ENCODE results near the gene GSG1L.

The GSG1L gene

GRCh38 chr16:27962197-27962596, 101.3 kb downstream of the GSG1L start:
- no peak overlapping the region for H4K8ac ChIP-seq (ENCODE audit: low read length)
- DNase-seq: no peak
- no peak overlapping the region for H4K91ac ChIP-seq (ENCODE audit: low read length)
- H2BK5ac ChIP-seq (ENCODE audit: low read depth, low read length, poor library complexity, severe bottlenecking): no peak overlapping the region
- H3K79me1 ChIP-seq (replicated peaks; ENCODE audit: low read length, poor library complexity, severe bottlenecking): no peaks in the 10 kb centered on the region
- no peak overlapping the region for H3K27ac ChIP-seq (ENCODE audit: low read length, poor library complexity, severe bottlenecking)
- H3K4ac ChIP-seq (ENCODE audit: low read depth in 1 of 2, low read length in 2 of 2): no peak overlapping the region
- H2BK12ac ChIP-seq (ENCODE audit: low read length in 2 of 2): no peak overlapping the region
- peaks cover 11% of the 10 kb centered on the region for H3K9me3 ChIP-seq (ENCODE audit: control insufficient read depth, low read length)
- no peak overlapping the region for H2BK120ac ChIP-seq (ENCODE audit: low read depth, low read length)
- no peak overlapping the region for H3K4me3 ChIP-seq (ENCODE audit: insufficient read depth in 1 of 2, low read depth in 1 of 2, low read length in 2 of 2)
- H3K36me3 ChIP-seq (ENCODE audit: control insufficient read depth in 1 of 2, insufficient read depth in 2 of 2, low read depth in 1 of 2, low read length in 2 of 2): no peaks in the 10 kb centered on the region
- no peak overlapping the region for H3K23ac ChIP-seq (ENCODE audit: low read length in 2 of 2)
- peaks cover 13 to 25% of the 10 kb centered on the region in 2 experiments for H3K27me3 ChIP-seq (ENCODE audit: control insufficient read depth in 1 of 2, insufficient read depth in 1 of 2, low read length in 2 of 2)
- H3K18ac ChIP-seq (ENCODE audit: low read depth in 1 of 2, low read length in 2 of 2): no peak overlapping the region
- H2AFZ ChIP-seq (ENCODE audit: low read depth, low read length): no peak overlapping the region
- no peak overlapping the region for H3K14ac ChIP-seq (ENCODE audit: low read length in 2 of 2)
- no peak overlapping the region for H3K9ac ChIP-seq (ENCODE audit: low read length)
- no peaks in the 10 kb centered on the region for H3K4me1 ChIP-seq (ENCODE audit: control insufficient read depth, insufficient read depth, low read depth, low read length)
- H2BK15ac ChIP-seq (ENCODE audit: low read depth, poor library complexity, severe bottlenecking): no peak overlapping the region
- no peak overlapping the region for H3K4me2 ChIP-seq (ENCODE audit: low read length, poor library complexity, severe bottlenecking)
- no peak overlapping the region for H2AK5ac ChIP-seq (ENCODE audit: low read length, severe bottlenecking)

DNA sequence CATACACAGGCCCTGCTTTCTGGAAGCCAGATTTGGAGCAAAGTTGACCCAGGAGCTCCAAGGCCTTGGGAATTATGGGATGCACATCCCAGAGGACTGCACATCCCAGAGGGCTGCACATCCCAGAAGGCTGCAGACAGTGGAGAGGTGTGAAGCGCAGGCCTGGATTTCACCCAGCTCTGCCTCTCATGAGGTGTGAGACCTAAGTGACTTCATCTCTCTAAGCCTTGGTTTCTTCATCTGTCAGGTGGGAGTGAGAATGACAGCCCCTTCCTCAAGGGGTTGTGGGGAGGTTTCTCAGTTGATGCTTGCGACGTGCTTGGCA, 102.3 kb downstream of the GSG1L start:
- Histone ChIP-seq H4K8ac (ENCODE audit: low read length) (no peak overlapping the region), H2BK15ac (ENCODE audit: low read depth, poor library complexity, severe bottlenecking) (no peak overlapping the region), H2BK120ac (ENCODE audit: low read depth, low read length) (no peak overlapping the region), H3K9ac (ENCODE audit: low read length) (no peak overlapping the region), H3K18ac (ENCODE audit: low read depth in 1 of 2, low read length in 2 of 2) (no peak overlapping the region), H2BK12ac (ENCODE audit: low read length in 2 of 2) (no peak overlapping the region), H3K27ac (ENCODE audit: low read length, poor library complexity, severe bottlenecking) (no peak overlapping the region), H2AFZ (ENCODE audit: low read depth, low read length) (no peak overlapping the region), H3K14ac (ENCODE audit: low read length in 2 of 2) (no peak overlapping the region), H3K79me1 (replicated peaks; ENCODE audit: low read length, poor library complexity, severe bottlenecking) (no peaks in the 10 kb centered on the region), H3K27me3 (ENCODE audit: control insufficient read depth in 1 of 2, insufficient read depth in 1 of 2, low read length in 2 of 2) (peaks cover 8 to 25% of the 10 kb centered on the region in 2 experiments), H3K4me3 (ENCODE audit: insufficient read depth in 1 of 2, low read depth in 1 of 2, low read length in 2 of 2) (no peak overlapping the region), H4K91ac (ENCODE audit: low read length) (no peak overlapping the region), H3K4me1 (ENCODE audit: control insufficient read depth, insufficient read depth, low read depth, low read length) (no peaks in the 10 kb centered on the region), H3K9me3 (ENCODE audit: control insufficient read depth, low read length) (peaks cover 18% of the 10 kb centered on the region), H2BK5ac (ENCODE audit: low read depth, low read length, poor library complexity, severe bottlenecking) (no peak overlapping the region), H3K36me3 (ENCODE audit: control insufficient read depth in 1 of 2, insufficient read depth in 2 of 2, low read depth in 1 of 2, low read length in 2 of 2) (no peaks in the 10 kb centered on the region), H2AK5ac (ENCODE audit: low read length, severe bottlenecking) (no peak overlapping the region), H3K4me2 (ENCODE audit: low read length, poor library complexity, severe bottlenecking) (no peak overlapping the region), H3K4ac (ENCODE audit: low read depth in 1 of 2, low read length in 2 of 2) (no peak overlapping the region), H3K23ac (ENCODE audit: low read length in 2 of 2) (no peak overlapping the region)
- DNase-seq: no peak
- WGBS: 93% methylated on average over 3 of the region's 3 CpGs

- Histone ChIP-seq H3K27ac (ENCODE audit: low read length, poor library complexity, severe bottlenecking) (no peak overlapping the region), H3K18ac (ENCODE audit: low read depth in 1 of 2, low read length in 2 of 2) (no peak overlapping the region), H3K4me2 (ENCODE audit: low read length, poor library complexity, severe bottlenecking) (no peak overlapping the region), H3K4me1 (ENCODE audit: control insufficient read depth, insufficient read depth, low read depth, low read length) (no peaks in the 10 kb centered on the region), H3K27me3 (ENCODE audit: control insufficient read depth in 1 of 2, insufficient read depth in 1 of 2, low read length in 2 of 2) (peaks cover 3 to 20% of the 10 kb centered on the region in 2 experiments), H2BK12ac (ENCODE audit: low read length in 2 of 2) (no peak overlapping the region), H2BK5ac (ENCODE audit: low read depth, low read length, poor library complexity, severe bottlenecking) (no peak overlapping the region), H2AFZ (ENCODE audit: low read depth, low read length) (no peak overlapping the region), H4K8ac (ENCODE audit: low read length) (no peak overlapping the region), H3K4me3 (ENCODE audit: insufficient read depth in 1 of 2, low read depth in 1 of 2, low read length in 2 of 2) (no peak overlapping the region), H2AK5ac (ENCODE audit: low read length, severe bottlenecking) (no peak overlapping the region), H3K9ac (ENCODE audit: low read length) (no peak overlapping the region), H3K9me3 (ENCODE audit: control insufficient read depth, low read length) (peaks cover 22% of the 10 kb centered on the region), H4K91ac (ENCODE audit: low read length) (no peak overlapping the region), H2BK120ac (ENCODE audit: low read depth, low read length) (no peak overlapping the region), H3K79me1 (replicated peaks; ENCODE audit: low read length, poor library complexity, severe bottlenecking) (no peaks in the 10 kb centered on the region), H3K36me3 (ENCODE audit: control insufficient read depth in 1 of 2, insufficient read depth in 2 of 2, low read depth in 1 of 2, low read length in 2 of 2) (no peaks in the 10 kb centered on the region), H3K23ac (ENCODE audit: low read length in 2 of 2) (peak overlapping the region in 1 of 2 experiments; percentile 50), H3K14ac (ENCODE audit: low read length in 2 of 2) (peak overlapping the region in 1 of 2 experiments; percentile 51), H3K4ac (ENCODE audit: low read depth in 1 of 2, low read length in 2 of 2) (no peak overlapping the region), H2BK15ac (ENCODE audit: low read depth, poor library complexity, severe bottlenecking) (no peak overlapping the region)
- DNase-seq: no peak
- 88% methylated on average over 17 of the region's 17 CpGs for WGBS
Measured at GRCh38 chr16:27960619-27961295, 102.8 kb downstream of the GSG1L start.

DNA sequence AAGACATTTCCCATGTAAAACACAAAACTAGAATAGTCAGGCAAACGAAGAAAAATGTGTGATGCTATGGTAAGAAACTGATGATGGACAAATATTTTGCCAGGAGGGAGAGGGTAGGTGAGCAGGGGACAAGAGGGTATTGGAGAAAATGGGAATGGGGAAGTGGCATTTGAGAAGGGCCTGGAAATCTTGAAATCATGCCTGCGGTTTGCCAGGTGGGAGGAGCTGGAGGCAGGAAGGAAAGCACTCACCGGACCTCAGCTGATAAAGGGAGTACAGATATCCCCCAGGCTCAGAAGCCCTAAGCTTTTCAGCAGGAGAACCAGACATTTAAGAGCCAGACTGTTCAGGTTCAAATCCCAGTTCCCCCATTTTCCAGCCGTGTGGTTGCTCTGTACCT, 103.6 kb downstream of the GSG1L start:
- Histone ChIP-seq H3K9ac (ENCODE audit: low read length) (no peak overlapping the region), H3K14ac (ENCODE audit: low read length in 2 of 2) (no peak overlapping the region), H4K8ac (ENCODE audit: low read length) (no peak overlapping the region), H3K18ac (ENCODE audit: low read depth in 1 of 2, low read length in 2 of 2) (no peak overlapping the region), H2AK5ac (ENCODE audit: low read length, severe bottlenecking) (no peak overlapping the region), H2AFZ (ENCODE audit: low read depth, low read length) (no peak overlapping the region), H3K4me1 (ENCODE audit: control insufficient read depth, insufficient read depth, low read depth, low read length) (no peaks in the 10 kb centered on the region), H3K23ac (ENCODE audit: low read length in 2 of 2) (no peak overlapping the region), H2BK15ac (ENCODE audit: low read depth, poor library complexity, severe bottlenecking) (no peak overlapping the region), H3K9me3 (ENCODE audit: control insufficient read depth, low read length) (peaks cover 29% of the 10 kb centered on the region), H4K91ac (ENCODE audit: low read length) (no peak overlapping the region), H3K27ac (ENCODE audit: low read length, poor library complexity, severe bottlenecking) (no peak overlapping the region), H3K4ac (ENCODE audit: low read depth in 1 of 2, low read length in 2 of 2) (no peak overlapping the region), H2BK5ac (ENCODE audit: low read depth, low read length, poor library complexity, severe bottlenecking) (no peak overlapping the region), H3K79me1 (replicated peaks; ENCODE audit: low read length, poor library complexity, severe bottlenecking) (no peaks in the 10 kb centered on the region), H3K36me3 (ENCODE audit: control insufficient read depth in 1 of 2, insufficient read depth in 2 of 2, low read depth in 1 of 2, low read length in 2 of 2) (no peaks in the 10 kb centered on the region), H3K27me3 (ENCODE audit: control insufficient read depth in 1 of 2, insufficient read depth in 1 of 2, low read length in 2 of 2) (peaks cover 0 to 17% of the 10 kb centered on the region in 2 experiments), H2BK120ac (ENCODE audit: low read depth, low read length) (no peak overlapping the region), H3K4me3 (ENCODE audit: insufficient read depth in 1 of 2, low read depth in 1 of 2, low read length in 2 of 2) (no peak overlapping the region), H3K4me2 (ENCODE audit: low read length, poor library complexity, severe bottlenecking) (no peak overlapping the region), H2BK12ac (ENCODE audit: low read length in 2 of 2) (no peak overlapping the region)
- WGBS: 45% methylated on average over 4 of the region's 4 CpGs
- DNase-seq: no peak
